ENCODE data around the gene MAGOH. TPM values are rescaled to one million over a fixed set of nuclear protein-coding genes. Genes with fewer than 3 reads are reported as not detected.

The MAGOH gene
- total RNA-seq, 1 experiment from 2014 or later = 48.9 TPM

- ATAC-seq = no peak
- Histone ChIP-seq H4K20me1 (ENCODE audit: low read length) (no peaks in the 10 kb centered on the region), H2AFZ (ENCODE audit: low read length) (no peak overlapping the region), H3F3A (ENCODE audit: low read length, unreplicated experiment) (no peaks in the 10 kb centered on the region), H3K4me2 (ENCODE audit: low read length) (no peak overlapping the region), H3K9ac (ENCODE audit: low read length) (no peak overlapping the region), H3K9me3 (ENCODE audit: low read length) (no peaks in the 10 kb centered on the region), H3K79me2 (ENCODE audit: low read length) (no peaks in the 10 kb centered on the region), H3K27me3 (ENCODE audit: low read length) (no peaks in the 10 kb centered on the region), H3K36me3 (ENCODE audit: low read depth, low read length) (peaks cover 59% of the 10 kb centered on the region), H3K4me1 (ENCODE audit: insufficient read depth, low read length) (no peaks in the 10 kb centered on the region), H3K27ac (ENCODE audit: low read length) (no peak overlapping the region), H3K4me3 (ENCODE audit: low read length) (no peak overlapping the region), H3K9me2 (replicated peaks; ENCODE audit: low read length) (no peaks in the 10 kb centered on the region)
- intact Hi-C loops (cut with micrococcal nuclease) = no loop called here
- BruUV-seq (replicated peaks) = no TSS peak
- POLR2A ChIA-PET (ENCODE audit: unreplicated experiment) = no interaction called here
- CTCF ChIA-PET = no interaction called here
- no peak for TF ChIP-seq EZH2 (IDR thresholded peaks at IDR 0.05; ENCODE audit: low read length, unreplicated experiment)
- no peak for TF ChIP-seq EZH2phosphoT487 (IDR thresholded peaks at IDR 0.05; ENCODE audit: borderline replicate concordance, low read length)
- TF ChIP-seq CTCF (conservative IDR thresholded peaks at IDR 0.05; ENCODE audit: low read depth, low read length) = no peak
- no peak for DNase-seq
Observed at GRCh38 chr1:53262000-53262399, 23.7 kb upstream of the MAGOH start.

DNA sequence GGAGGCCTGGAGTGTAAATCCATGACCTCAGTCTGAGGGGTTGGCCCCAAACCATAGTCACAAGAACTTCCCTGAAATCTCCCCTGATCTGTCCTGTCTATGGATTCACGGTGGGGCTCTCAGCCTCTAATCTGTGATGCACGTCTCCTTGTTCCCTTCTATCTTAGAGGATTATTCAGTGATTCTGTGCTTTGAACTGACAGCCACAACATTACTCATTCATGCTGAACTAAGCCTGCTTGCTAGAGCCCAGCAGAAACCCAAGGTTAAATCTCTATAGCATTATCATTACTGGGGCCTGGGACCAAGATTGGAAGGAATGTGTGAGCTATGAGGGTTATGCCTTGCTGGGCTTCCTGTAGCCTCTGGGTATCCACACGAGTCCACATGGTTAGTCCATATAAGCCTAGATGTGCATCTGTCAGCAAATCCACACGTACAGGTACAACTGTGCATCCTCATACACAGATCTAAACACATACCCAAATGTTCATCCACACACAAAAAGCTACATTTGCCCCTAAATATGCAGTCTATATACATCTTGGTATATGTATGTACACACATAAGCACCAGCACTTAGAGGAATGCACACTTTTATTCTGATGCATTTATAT, 22.4 kb upstream of the MAGOH start:
- BruUV-seq (replicated peaks) = no TSS peak
- no peak for TF ChIP-seq EZH2 (IDR thresholded peaks at IDR 0.05; ENCODE audit: low read length, unreplicated experiment)
- no peak for TF ChIP-seq EZH2phosphoT487 (IDR thresholded peaks at IDR 0.05; ENCODE audit: borderline replicate concordance, low read length)
- TF ChIP-seq CTCF (conservative IDR thresholded peaks at IDR 0.05; ENCODE audit: low read depth, low read length) = no peak
- intact Hi-C loops (cut with micrococcal nuclease) = no loop called here
- no peak overlapping the region for H3K4me2 ChIP-seq (ENCODE audit: low read length)
- H3K36me3 ChIP-seq (ENCODE audit: low read depth, low read length) = peaks cover 64% of the 10 kb centered on the region
- POLR2A ChIA-PET (ENCODE audit: unreplicated experiment) = no interaction called here
- DNase-seq = no peak
- CTCF ChIA-PET = no interaction called here
- no peak overlapping the region for H2AFZ ChIP-seq (ENCODE audit: low read length)
- no peaks in the 10 kb centered on the region for H3K9me2 ChIP-seq (replicated peaks; ENCODE audit: low read length)
- no peak for ATAC-seq
- H3K27ac ChIP-seq (ENCODE audit: low read length) = no peak overlapping the region
- no peak overlapping the region for H3K4me3 ChIP-seq (ENCODE audit: low read length)
- no peaks in the 10 kb centered on the region for H3K4me1 ChIP-seq (ENCODE audit: insufficient read depth, low read length)
- no peaks in the 10 kb centered on the region for H4K20me1 ChIP-seq (ENCODE audit: low read length)
- no peak overlapping the region for H3K9ac ChIP-seq (ENCODE audit: low read length)
- no peaks in the 10 kb centered on the region for H3K9me3 ChIP-seq (ENCODE audit: low read length)
- H3K27me3 ChIP-seq (ENCODE audit: low read length) = no peaks in the 10 kb centered on the region
- no peaks in the 10 kb centered on the region for H3F3A ChIP-seq (ENCODE audit: low read length, unreplicated experiment)
- H3K79me2 ChIP-seq (ENCODE audit: low read length) = no peaks in the 10 kb centered on the region

DNA sequence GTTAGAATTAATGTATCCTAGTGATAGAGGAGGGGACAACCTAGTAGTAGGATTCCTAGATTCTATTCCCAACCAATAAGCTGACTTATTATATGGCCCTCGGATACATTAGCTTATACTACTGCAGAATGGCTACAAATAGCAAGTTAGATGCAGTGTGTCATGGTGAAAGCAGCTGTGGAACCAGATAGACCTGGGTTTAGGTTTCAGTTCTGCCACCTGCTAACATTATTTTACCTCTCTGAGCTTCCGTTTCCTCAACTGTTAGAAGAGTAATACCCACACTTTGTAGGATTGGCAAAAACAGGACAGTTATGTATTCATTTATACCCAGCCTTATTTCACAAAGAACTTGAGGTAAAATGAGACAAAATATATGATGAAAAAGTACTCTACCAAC, 21.6 kb upstream of the MAGOH start:
- Histone ChIP-seq H3K4me1 (ENCODE audit: insufficient read depth, low read length) (no peaks in the 10 kb centered on the region), H3K79me2 (ENCODE audit: low read length) (no peaks in the 10 kb centered on the region), H2AFZ (ENCODE audit: low read length) (no peak overlapping the region), H3K36me3 (ENCODE audit: low read depth, low read length) (peaks cover 65% of the 10 kb centered on the region), H3K9me2 (replicated peaks; ENCODE audit: low read length) (no peaks in the 10 kb centered on the region), H3K9me3 (ENCODE audit: low read length) (no peaks in the 10 kb centered on the region), H3K4me2 (ENCODE audit: low read length) (no peak overlapping the region), H3K4me3 (ENCODE audit: low read length) (no peak overlapping the region), H3K27me3 (ENCODE audit: low read length) (no peaks in the 10 kb centered on the region), H3F3A (ENCODE audit: low read length, unreplicated experiment) (no peaks in the 10 kb centered on the region), H3K27ac (ENCODE audit: low read length) (no peak overlapping the region), H3K9ac (ENCODE audit: low read length) (no peak overlapping the region), H4K20me1 (ENCODE audit: low read length) (no peaks in the 10 kb centered on the region)
- no TSS peak for BruUV-seq (replicated peaks)
- intact Hi-C loops (cut with micrococcal nuclease) = no loop called here
- ATAC-seq = no peak
- DNase-seq = no peak
- TF ChIP-seq CTCF (conservative IDR thresholded peaks at IDR 0.05; ENCODE audit: low read depth, low read length) = no peak
- TF ChIP-seq EZH2 (IDR thresholded peaks at IDR 0.05; ENCODE audit: low read length, unreplicated experiment) = no peak
- CTCF ChIA-PET = no interaction called here
- POLR2A ChIA-PET (ENCODE audit: unreplicated experiment) = no interaction called here

Measured in PC-3 (cell line).